HepG2 (cell line): Measurements from ENCODE around the gene ABHD15. TPM values are rescaled to one million over a fixed set of nuclear protein-coding genes. Genes with fewer than 3 reads are reported as not detected.

Experiments
- ELF4 ChIP-seq: sonication (generic); formaldehyde crosslinking; IDR thresholded peaks from 2 replicates; pipeline ENCODE4 v1.5.0; 2020; ENCODE audit warnings: missing genetic modification reagents, mild to moderate bottlenecking, moderate library complexity, borderline replicate concordance
- HDAC1 ChIP-seq: sonication (generic); formaldehyde crosslinking; IDR thresholded peaks from 2 replicates; pipeline ENCODE4 v1.5.1; 2020; ENCODE audit warnings: mild to moderate bottlenecking, missing genetic modification reagents
- NKX3-1 ChIP-seq: sonication (generic); formaldehyde crosslinking; IDR thresholded peaks from 2 replicates; pipeline ENCODE4 v1.5.0; 2020; ENCODE audit warnings: missing genetic modification reagents
- PAX8 ChIP-seq: sonication (generic); formaldehyde crosslinking; IDR thresholded peaks from 2 replicates; pipeline ENCODE4 v1.8.0; 2022; ENCODE audit warnings: mild to moderate bottlenecking, missing genetic modification reagents, borderline replicate concordance
- PHF21A ChIP-seq: sonication (generic); formaldehyde crosslinking; IDR thresholded peaks from 2 replicates; pipeline ENCODE4 v1.5.0; 2020; ENCODE audit warnings: mild to moderate bottlenecking, missing genetic modification reagents
- RXRB ChIP-seq: IDR thresholded peaks from 2 replicates; pipeline ENCODE4 v1.6.1; 2016; ENCODE audit warnings: borderline replicate concordance, missing genetic modification reagents, missing compliant biosample characterization
- SAFB2 ChIP-seq: sonication (generic); formaldehyde crosslinking; IDR thresholded peaks from 2 replicates; pipeline ENCODE4 v1.5.1; 2020; ENCODE audit warnings: missing genetic modification reagents, low read depth, mild to moderate bottlenecking, borderline replicate concordance
- SOX13 ChIP-seq, 3 experiments: fragments of 450-650 bp in 1 of 3; sonication (generic) in 1 of 3; formaldehyde crosslinking in 1 of 3; IDR thresholded peaks in 2 of 3; conservative IDR thresholded peaks in 1 of 3; 2 replicates each; pipeline versions ENCODE4 v1.5.0 to v1.6.1; 2016 to 2020; ENCODE audit warnings: antibody characterized with exemption in 1 of 3, mild to moderate bottlenecking in 1 of 3, missing compliant biosample characterization in 1 of 3, missing genetic modification reagents in 1 of 3, moderate library complexity in 1 of 3
- ZBTB42 ChIP-seq: sonication (generic); formaldehyde crosslinking; IDR thresholded peaks from 2 replicates; pipeline ENCODE4 v1.5.0; 2020; ENCODE audit warnings: mild to moderate bottlenecking, missing genetic modification reagents
- ZFP41 ChIP-seq: sonication (generic); formaldehyde crosslinking; IDR thresholded peaks from 2 replicates; pipeline ENCODE4 v1.4.0; 2020; ENCODE audit warnings: mild to moderate bottlenecking, missing genetic modification reagents, borderline replicate concordance
- ZKSCAN1 ChIP-seq: fragments of 150-350 bp; IDR thresholded peaks from 2 replicates; pipeline ENCODE4 v1.6.1; 2014; ENCODE audit warnings: low read length
- ZNF101 ChIP-seq: sonication (generic); formaldehyde crosslinking; IDR thresholded peaks from 2 replicates; pipeline ENCODE4 v1.4.0; 2020; ENCODE audit warnings: mild to moderate bottlenecking, low read depth, missing genetic modification reagents, borderline replicate concordance
- ZNF441 ChIP-seq: sonication (generic); formaldehyde crosslinking; IDR thresholded peaks from 2 replicates; pipeline ENCODE4 v1.7.0; 2021; ENCODE audit warnings: missing genetic modification reagents, borderline replicate concordance
- ZNF7 ChIP-seq: IDR thresholded peaks from 2 replicates; pipeline ENCODE4 v1.6.1; 2016; ENCODE audit warnings: missing biosample characterization, missing genetic modification reagents
- ZNF75D ChIP-seq: sonication (generic); formaldehyde crosslinking; IDR thresholded peaks from 2 replicates; pipeline ENCODE4 v1.8.1; 2023; ENCODE audit warnings: missing genetic modification reagents, mild to moderate bottlenecking, borderline replicate concordance
- polyA plus RNA-seq, 8 experiments: library from polyadenylated mRNA; depleted of rRNA in 3 of 8; stranded (reverse) in 7 of 8; unstranded in 1 of 8; fragments of >200 nt; fragmentation: Illumina TruSeq in 4 of 8; extraction: Trizol in 4 of 8; gene quantifications; 2 replicates each; pipeline versions ENCODE4 v1.2.1 to v1.2.3, GENCODE V29; 2011 to 2016; ENCODE audit warnings: low read depth in 4 of 8, missing spikeins in 1 of 8, mixed read lengths in 1 of 8; ENCODE audit not compliant: insufficient read depth in 1 of 8
- total RNA-seq, 5 experiments: library from RNA; depleted of rRNA; stranded (reverse); fragments of >200 nt; fragmentation: Illumina TruSeq; extraction: Trizol; gene quantifications; 2 replicates each; pipeline ENCODE4 v1.2.3, GENCODE V29; 2016; ENCODE audit warnings: low read depth in 1 of 5
- TF ChIP-seq, protein P1 (sequence below): sonication (generic); formaldehyde crosslinking; conservative IDR thresholded peaks from 2 replicates; pipeline ENCODE4 v1.8.0; 2022; ENCODE audit warnings: missing genetic modification reagents
- TF ChIP-seq, protein P2 (sequence below): sonication (generic); formaldehyde crosslinking; IDR thresholded peaks from 2 replicates; pipeline ENCODE4 v1.4.0; 2020; ENCODE audit warnings: missing genetic modification reagents
- TF ChIP-seq, protein P3 (sequence below), 2 experiments: sonication (generic) in 1 of 2; formaldehyde crosslinking in 1 of 2; IDR thresholded peaks; 2 replicates each; pipeline versions ENCODE4 v1.4.0 to v1.6.1; 2016 to 2020; ENCODE audit warnings: borderline replicate concordance in 1 of 2, low read depth in 1 of 2, mild to moderate bottlenecking in 1 of 2, missing genetic modification reagents in 1 of 2
- TF ChIP-seq, protein P4 (sequence below): sonication (generic); formaldehyde crosslinking; IDR thresholded peaks from 2 replicates; pipeline ENCODE4 v1.4.0; 2020; ENCODE audit warnings: missing genetic modification reagents

Gene ABHD15
- total and polyA plus RNA-seq, 2 of the 13 experiments (the other 11 are each of a cell fraction or from before 2014, with no cell fraction given) = 2.4 to 7.7 TPM

DNA sequence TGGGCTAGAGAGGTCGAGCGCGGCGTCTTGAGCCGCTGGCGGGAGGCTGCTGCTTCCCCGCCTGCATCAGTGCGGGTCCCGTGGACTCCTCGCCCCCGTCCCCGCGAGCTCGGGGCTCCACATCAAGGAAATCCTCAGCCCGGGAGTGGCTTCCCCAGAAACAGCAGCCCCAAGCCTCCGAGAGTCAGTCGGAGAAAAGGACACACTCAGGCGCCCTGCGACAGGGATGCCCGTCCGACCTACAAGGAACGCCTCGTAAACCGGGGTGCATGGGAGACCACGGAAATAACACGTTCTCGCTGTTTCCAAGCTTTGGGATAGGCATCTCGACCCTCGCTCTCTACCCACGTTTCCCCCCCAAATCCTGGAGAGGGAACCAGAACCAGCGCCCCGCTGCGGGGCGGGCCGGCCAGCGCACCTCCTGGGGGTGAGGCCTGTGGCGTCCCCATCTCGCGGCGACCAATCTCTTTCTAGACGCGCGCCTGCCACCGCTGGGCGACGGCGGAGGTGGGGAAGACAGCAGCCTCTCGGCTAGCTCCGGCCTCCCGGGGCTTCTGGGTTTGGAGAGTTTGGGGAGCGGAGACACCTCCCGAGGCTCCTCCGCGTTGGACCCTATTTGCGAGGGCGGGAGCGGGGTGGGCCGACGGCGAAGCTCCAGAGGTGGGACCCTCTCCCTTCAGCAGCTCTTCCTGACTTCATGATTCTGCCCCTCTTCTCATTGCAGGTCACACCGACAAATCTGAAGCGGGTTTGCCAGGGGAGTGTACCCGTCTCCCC, 905 bp upstream of the ABHD15 start (continued):
- no peak for TF ChIP-seq SOX13 (IDR thresholded peaks at IDR 0.05)
- TF ChIP-seq SOX13 (CRISPR knock-in tag; conservative IDR thresholded peaks at IDR 0.05 in 1 of 2, IDR thresholded peaks at IDR 0.05 in 1 of 2) = no peak
- no peak for TF ChIP-seq ZNF101 (CRISPR knock-in tag)
- TF ChIP-seq ZNF7 (CRISPR knock-in tag) = no peak
- no peak for TF ChIP-seq ZNF75D (CRISPR knock-in tag)
- TF ChIP-seq ELF4 (CRISPR knock-in tag) = no peak
- TF ChIP-seq, protein P1, sequence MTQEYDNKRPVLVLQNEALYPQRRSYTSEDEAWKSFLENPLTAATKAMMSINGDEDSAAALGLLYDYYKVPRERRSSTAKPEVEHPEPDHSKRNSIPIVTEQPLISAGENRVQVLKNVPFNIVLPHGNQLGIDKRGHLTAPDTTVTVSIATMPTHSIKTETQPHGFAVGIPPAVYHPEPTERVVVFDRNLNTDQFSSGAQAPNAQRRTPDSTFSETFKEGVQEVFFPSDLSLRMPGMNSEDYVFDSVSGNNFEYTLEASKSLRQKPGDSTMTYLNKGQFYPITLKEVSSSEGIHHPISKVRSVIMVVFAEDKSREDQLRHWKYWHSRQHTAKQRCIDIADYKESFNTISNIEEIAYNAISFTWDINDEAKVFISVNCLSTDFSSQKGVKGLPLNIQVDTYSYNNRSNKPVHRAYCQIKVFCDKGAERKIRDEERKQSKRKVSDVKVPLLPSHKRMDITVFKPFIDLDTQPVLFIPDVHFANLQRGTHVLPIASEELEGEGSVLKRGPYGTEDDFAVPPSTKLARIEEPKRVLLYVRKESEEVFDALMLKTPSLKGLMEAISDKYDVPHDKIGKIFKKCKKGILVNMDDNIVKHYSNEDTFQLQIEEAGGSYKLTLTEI (CRISPR knock-in tag) = no peak
- TF ChIP-seq ZKSCAN1 = no peak
- TF ChIP-seq, protein P2, sequence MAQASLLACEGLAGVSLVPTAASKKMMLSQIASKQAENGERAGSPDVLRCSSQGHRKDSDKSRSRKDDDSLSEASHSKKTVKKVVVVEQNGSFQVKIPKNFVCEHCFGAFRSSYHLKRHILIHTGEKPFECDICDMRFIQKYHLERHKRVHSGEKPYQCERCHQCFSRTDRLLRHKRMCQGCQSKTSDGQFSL = 0 out of 2 replicates have a peak, but pooled peaks have one; percentile 33
- TF ChIP-seq RXRB (CRISPR knock-in tag) = no peak
- peak; percentile 11; the same call in 1 of the 2 replicates for TF ChIP-seq HDAC1 (CRISPR knock-in tag)
- TF ChIP-seq ZBTB42 (CRISPR knock-in tag) = no peak
- TF ChIP-seq PAX8 = 0 out of 2 replicates have a peak, but pooled peaks have one; percentile 9
- TF ChIP-seq NKX3-1 = 0 out of 2 replicates have a peak, but pooled peaks have one; percentile 10
- TF ChIP-seq ZFP41 (CRISPR knock-in tag) = no peak
- no peak for TF ChIP-seq SAFB2 (CRISPR knock-in tag)
- TF ChIP-seq PHF21A (CRISPR knock-in tag) = no peak
- TF ChIP-seq, protein P3, sequence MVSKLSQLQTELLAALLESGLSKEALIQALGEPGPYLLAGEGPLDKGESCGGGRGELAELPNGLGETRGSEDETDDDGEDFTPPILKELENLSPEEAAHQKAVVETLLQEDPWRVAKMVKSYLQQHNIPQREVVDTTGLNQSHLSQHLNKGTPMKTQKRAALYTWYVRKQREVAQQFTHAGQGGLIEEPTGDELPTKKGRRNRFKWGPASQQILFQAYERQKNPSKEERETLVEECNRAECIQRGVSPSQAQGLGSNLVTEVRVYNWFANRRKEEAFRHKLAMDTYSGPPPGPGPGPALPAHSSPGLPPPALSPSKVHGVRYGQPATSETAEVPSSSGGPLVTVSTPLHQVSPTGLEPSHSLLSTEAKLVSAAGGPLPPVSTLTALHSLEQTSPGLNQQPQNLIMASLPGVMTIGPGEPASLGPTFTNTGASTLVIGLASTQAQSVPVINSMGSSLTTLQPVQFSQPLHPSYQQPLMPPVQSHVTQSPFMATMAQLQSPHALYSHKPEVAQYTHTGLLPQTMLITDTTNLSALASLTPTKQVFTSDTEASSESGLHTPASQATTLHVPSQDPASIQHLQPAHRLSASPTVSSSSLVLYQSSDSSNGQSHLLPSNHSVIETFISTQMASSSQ (IDR thresholded peaks at IDR 0.05; ENCODE audit: low read depth) = no peak
- TF ChIP-seq, protein P3 (CRISPR knock-in tag; IDR thresholded peaks at IDR 0.05; ENCODE audit: borderline replicate concordance) = no peak
- TF ChIP-seq, protein P4, sequence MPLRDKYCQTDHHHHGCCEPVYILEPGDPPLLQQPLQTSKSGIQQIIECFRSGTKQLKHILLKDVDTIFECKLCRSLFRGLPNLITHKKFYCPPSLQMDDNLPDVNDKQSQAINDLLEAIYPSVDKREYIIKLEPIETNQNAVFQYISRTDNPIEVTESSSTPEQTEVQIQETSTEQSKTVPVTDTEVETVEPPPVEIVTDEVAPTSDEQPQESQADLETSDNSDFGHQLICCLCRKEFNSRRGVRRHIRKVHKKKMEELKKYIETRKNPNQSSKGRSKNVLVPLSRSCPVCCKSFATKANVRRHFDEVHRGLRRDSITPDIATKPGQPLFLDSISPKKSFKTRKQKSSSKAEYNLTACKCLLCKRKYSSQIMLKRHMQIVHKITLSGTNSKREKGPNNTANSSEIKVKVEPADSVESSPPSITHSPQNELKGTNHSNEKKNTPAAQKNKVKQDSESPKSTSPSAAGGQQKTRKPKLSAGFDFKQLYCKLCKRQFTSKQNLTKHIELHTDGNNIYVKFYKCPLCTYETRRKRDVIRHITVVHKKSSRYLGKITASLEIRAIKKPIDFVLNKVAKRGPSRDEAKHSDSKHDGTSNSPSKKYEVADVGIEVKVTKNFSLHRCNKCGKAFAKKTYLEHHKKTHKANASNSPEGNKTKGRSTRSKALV = peak; percentile 66; the same call in 1 of the 2 replicates
- TF ChIP-seq ZNF441 (CRISPR knock-in tag) = no peak
